ENCODE measurements around the gene STX5. TPM values are rescaled to one million over a fixed set of nuclear protein-coding genes. Genes with fewer than 3 reads are reported as not detected.
"Not testable (repeated sequence)": the region's sequence is repeated elsewhere in the genome, so short reads cannot be mapped to it uniquely, and the experiment has no call there.

The STX5 gene
- total and polyA plus RNA-seq, 2 experiments from 2014 or later: 38.5 to 53.6 TPM

DNA sequence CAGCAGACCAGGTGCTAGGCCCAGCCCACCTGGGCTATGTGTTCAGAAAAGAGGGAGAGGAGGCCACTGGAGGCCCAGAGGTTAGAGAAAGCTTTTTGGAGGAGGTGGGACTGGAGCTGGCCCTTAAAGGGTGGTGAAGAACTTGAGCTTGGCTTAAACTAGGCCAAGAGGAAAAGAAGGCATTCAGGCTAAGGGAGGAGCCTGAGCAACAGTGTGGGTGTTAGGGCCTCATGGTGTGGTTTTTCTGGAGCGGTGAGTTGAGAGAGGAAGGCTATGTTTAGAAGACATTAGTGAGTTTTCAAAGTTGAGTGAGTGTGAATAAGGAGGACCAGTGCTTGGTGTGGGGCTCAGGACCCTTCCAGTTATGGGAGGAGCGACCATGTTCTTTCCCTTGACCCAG, 54.5 kb downstream of the STX5 start:
- no peak for TF ChIP-seq CTCF (IDR thresholded peaks at IDR 0.05; ENCODE audit: low read depth, low read length)
- peaks cover 14% of the 10 kb centered on the region for H3K36me3 ChIP-seq
- H3K27me3 ChIP-seq: no peaks in the 10 kb centered on the region
- H3K4me3 ChIP-seq: no peak overlapping the region
- H3K9me3 ChIP-seq (ENCODE audit: low read depth): no peaks in the 10 kb centered on the region
- no peak overlapping the region for H3K27ac ChIP-seq
- H3K4me1 ChIP-seq (ENCODE audit: low read depth): no peaks in the 10 kb centered on the region
- no peak for DNase-seq (ENCODE audit: low read depth in 1 of 2, low spot score in 1 of 2)

- peaks cover under 1% of the 10 kb centered on the region for H3K4me1 ChIP-seq (ENCODE audit: low read depth)
- H3K4me3 ChIP-seq: no peak overlapping the region
- no peak for TF ChIP-seq CTCF (IDR thresholded peaks at IDR 0.05; ENCODE audit: low read depth, low read length)
- no peak for DNase-seq (ENCODE audit: low read depth in 1 of 2, low spot score in 1 of 2)
- H3K27me3 ChIP-seq: no peaks in the 10 kb centered on the region
- H3K27ac ChIP-seq: no peak overlapping the region
- peaks cover 10% of the 10 kb centered on the region for H3K36me3 ChIP-seq
- H3K9me3 ChIP-seq (ENCODE audit: low read depth): no peaks in the 10 kb centered on the region
These were observed 56.2 kb downstream of the STX5 start for GRCh38 chr11:62775646-62776045.

- Histone ChIP-seq H3K4me3 (no peak overlapping the region), H3K4me1 (ENCODE audit: low read depth) (peaks cover 4% of the 10 kb centered on the region), H3K27me3 (no peaks in the 10 kb centered on the region), H3K36me3 (peaks cover 10% of the 10 kb centered on the region), H3K27ac (no peak overlapping the region), H3K9me3 (ENCODE audit: low read depth) (no peaks in the 10 kb centered on the region)
- TF ChIP-seq CTCF (IDR thresholded peaks at IDR 0.05; ENCODE audit: low read depth, low read length): no peak
- no peak for DNase-seq (ENCODE audit: low read depth in 1 of 2, low spot score in 1 of 2)
These were observed 57.4 kb downstream of the STX5 start for GRCh38 chr11:62774407-62774806.

- Histone ChIP-seq H3K27ac (peak within 1 kb of the TSS; percentile 93), H3K27me3 (no peaks in the 10 kb centered on the region), H3K36me3 (peaks cover 10% of the 10 kb centered on the region), H3K4me3 (peak within 1 kb of the TSS; percentile 59), H3K4me1 (ENCODE audit: low read depth) (peaks cover 4% of the 10 kb centered on the region), H3K9me3 (ENCODE audit: low read depth) (no peaks in the 10 kb centered on the region)
- peak; percentile 97 to 99 for DNase-seq (ENCODE audit: low read depth in 1 of 2, low spot score in 1 of 2)
- TF ChIP-seq CTCF (IDR thresholded peaks at IDR 0.05; ENCODE audit: low read depth, low read length): no peak
These were observed 60.5 kb downstream of the STX5 start, which contains the start of gene TAF6L for GRCh38 chr11:62771144-62772021. TSS of gene TAF6L (plus strand) at chr11:62771396. CDS start at chr11:62775784, 4,388 bp downstream.

- no peak for TF ChIP-seq CTCF (IDR thresholded peaks at IDR 0.05; ENCODE audit: low read depth, low read length)
- DNase-seq (ENCODE audit: low read depth in 1 of 2, low spot score in 1 of 2): no peak
These were observed 61.1 kb downstream of the STX5 start for GRCh38 chr11:62770778-62771143.

DNA sequence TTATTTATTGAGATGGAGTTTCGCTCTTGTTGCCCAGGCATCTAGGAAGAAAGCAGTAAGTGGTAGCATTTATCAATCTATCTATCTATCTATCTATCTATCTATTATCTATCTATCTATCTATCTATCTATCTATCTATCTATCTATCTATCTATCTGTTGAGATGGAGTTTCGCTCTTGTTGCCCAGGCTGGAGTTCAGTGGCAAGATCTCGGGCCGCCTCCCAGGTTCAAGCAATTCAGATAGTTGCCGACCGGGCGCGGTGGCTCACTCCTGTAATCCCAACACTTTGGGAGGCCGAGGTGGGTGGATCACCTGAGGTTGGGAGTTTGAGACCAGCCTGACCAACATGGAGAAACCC, 71.0 kb downstream of the STX5 start:
- DNase-seq (ENCODE audit: low read depth in 1 of 2, low spot score in 1 of 2); H3K27me3 ChIP-seq; H3K36me3 ChIP-seq; H3K9me3 ChIP-seq (ENCODE audit: low read depth); H3K4me1 ChIP-seq (ENCODE audit: low read depth): not testable (repeated sequence)
- Histone ChIP-seq H3K4me3 (peak overlapping the region; percentile 70), H3K27ac (peak overlapping the region; percentile 66)

More at GRCh38 chr11:62770778-62771143, 61.1 kb downstream of the STX5 start:
- Histone ChIP-seq H3K9me3 (ENCODE audit: low read depth) (no peaks in the 10 kb centered on the region), H3K36me3 (peaks cover 11% of the 10 kb centered on the region), H3K4me1 (ENCODE audit: low read depth) (peaks cover 4% of the 10 kb centered on the region), H3K4me3 (peak overlapping the region; percentile 59), H3K27ac (peak overlapping the region; percentile 93), H3K27me3 (no peaks in the 10 kb centered on the region)
